Mesothelial cell of epicardium (in vitro differentiated cells): ENCODE measurements around the gene ADPRHL1. TPM values are rescaled to one million over a fixed set of nuclear protein-coding genes. Genes with fewer than 3 reads are reported as not detected.
"Not testable (repeated sequence)": the region's sequence is repeated elsewhere in the genome, so short reads cannot be mapped to it uniquely, and the experiment has no call there.

Experiments
- DNase-seq, 2 experiments: peaks; one replicate each; pipeline ENCODE4 v3.0.0; 2021; ENCODE audit warnings: low spot score in 2 of 2; ENCODE audit not compliant: unreplicated experiment in 2 of 2
- H3K27ac Mint-ChIP-seq: 2 replicates; pipeline ENCODE4 v1.8.0; 2021; ENCODE audit warnings: mixed read lengths
- H3K27me3 Mint-ChIP-seq: 2 replicates; pipeline ENCODE4 v1.8.0; 2021; ENCODE audit warnings: low read depth, mixed read lengths
- H3K36me3 Mint-ChIP-seq: 2 replicates; pipeline ENCODE4 v1.8.0; 2021; ENCODE audit warnings: mixed read lengths
- H3K4me1 Mint-ChIP-seq: 2 replicates; pipeline ENCODE4 v1.8.0; 2021; ENCODE audit warnings: mixed read lengths
- H3K4me3 Mint-ChIP-seq: 2 replicates; pipeline ENCODE4 v1.8.0; 2021; ENCODE audit warnings: mild to moderate bottlenecking, moderate library complexity, mixed read lengths
- H3K9me3 Mint-ChIP-seq: 2 replicates; pipeline ENCODE4 v1.8.0; 2021; ENCODE audit warnings: mixed read lengths
- total RNA-seq: library from RNA; stranded (reverse); gene quantifications from 3 replicates; pipeline ENCODE4 v1.2.1, GENCODE V29; 2021
- TF ChIP-seq, protein P1 (sequence below): fragments of 200-600 bp; sonication (generic); IDR thresholded peaks from one replicate; pipeline ENCODE4 v1.5.0; 2021; ENCODE audit warnings: antibody characterized with exemption; ENCODE audit not compliant: unreplicated experiment

Gene ADPRHL1
- total RNA-seq, 1 donor from 2014 or later: 4.2 TPM

DNA sequence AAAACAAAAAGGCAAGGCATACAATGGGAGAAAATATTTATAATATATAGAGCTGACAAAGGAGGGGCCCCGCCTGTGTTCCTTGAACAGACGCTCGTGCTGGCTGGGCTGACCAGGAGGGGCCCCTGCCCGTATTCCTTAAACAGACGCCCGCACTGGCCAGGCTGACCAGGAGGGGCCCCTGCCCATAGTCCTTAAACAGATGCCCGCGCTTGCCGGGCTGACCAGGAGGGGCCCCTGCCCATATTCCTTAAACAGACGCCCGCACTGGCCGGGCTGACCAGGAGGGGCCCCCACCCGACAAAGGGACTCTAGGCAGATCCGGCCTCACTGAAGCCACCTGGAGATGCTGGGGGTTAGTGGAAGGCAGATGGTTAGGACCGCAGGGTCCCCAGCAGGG is 9.3 kb downstream of the ADPRHL1 start:
- no peak for DNase-seq
- H3K27me3 Mint-ChIP-seq: no peaks in the 10 kb centered on the region
- no peak overlapping the region for H3K4me3 Mint-ChIP-seq
- H3K27ac Mint-ChIP-seq: no peak overlapping the region
- TF ChIP-seq, protein P1, sequence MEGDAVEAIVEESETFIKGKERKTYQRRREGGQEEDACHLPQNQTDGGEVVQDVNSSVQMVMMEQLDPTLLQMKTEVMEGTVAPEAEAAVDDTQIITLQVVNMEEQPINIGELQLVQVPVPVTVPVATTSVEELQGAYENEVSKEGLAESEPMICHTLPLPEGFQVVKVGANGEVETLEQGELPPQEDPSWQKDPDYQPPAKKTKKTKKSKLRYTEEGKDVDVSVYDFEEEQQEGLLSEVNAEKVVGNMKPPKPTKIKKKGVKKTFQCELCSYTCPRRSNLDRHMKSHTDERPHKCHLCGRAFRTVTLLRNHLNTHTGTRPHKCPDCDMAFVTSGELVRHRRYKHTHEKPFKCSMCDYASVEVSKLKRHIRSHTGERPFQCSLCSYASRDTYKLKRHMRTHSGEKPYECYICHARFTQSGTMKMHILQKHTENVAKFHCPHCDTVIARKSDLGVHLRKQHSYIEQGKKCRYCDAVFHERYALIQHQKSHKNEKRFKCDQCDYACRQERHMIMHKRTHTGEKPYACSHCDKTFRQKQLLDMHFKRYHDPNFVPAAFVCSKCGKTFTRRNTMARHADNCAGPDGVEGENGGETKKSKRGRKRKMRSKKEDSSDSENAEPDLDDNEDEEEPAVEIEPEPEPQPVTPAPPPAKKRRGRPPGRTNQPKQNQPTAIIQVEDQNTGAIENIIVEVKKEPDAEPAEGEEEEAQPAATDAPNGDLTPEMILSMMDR: no peak
- no peaks in the 10 kb centered on the region for H3K4me1 Mint-ChIP-seq
- peaks cover 6% of the 10 kb centered on the region for H3K9me3 Mint-ChIP-seq
- peaks cover 33% of the 10 kb centered on the region for H3K36me3 Mint-ChIP-seq

DNA sequence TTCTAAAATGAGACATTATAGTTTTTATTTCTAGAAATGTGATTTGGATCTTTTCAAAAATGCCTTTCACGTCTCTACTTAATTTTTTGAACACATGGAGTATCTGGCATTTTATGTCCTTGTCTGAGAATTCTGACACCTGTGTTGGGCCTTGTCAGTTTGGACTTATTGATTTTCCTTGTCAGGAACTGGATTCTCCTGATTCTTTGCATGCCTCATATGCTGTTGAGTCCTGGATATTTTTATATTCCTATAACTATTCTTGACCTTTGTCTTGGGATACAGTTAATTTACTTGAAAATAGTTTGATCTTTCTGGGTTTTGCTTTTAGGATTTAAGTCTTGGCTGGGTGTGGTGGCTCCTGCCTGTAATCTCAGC is 10.3 kb downstream of the ADPRHL1 start:
- H3K36me3 Mint-ChIP-seq: peaks cover 36% of the 10 kb centered on the region
- H3K4me3 Mint-ChIP-seq: no peak overlapping the region
- no peaks in the 10 kb centered on the region for H3K27me3 Mint-ChIP-seq
- no peak for DNase-seq
- H3K4me1 Mint-ChIP-seq: no peaks in the 10 kb centered on the region
- peaks cover 6% of the 10 kb centered on the region for H3K9me3 Mint-ChIP-seq
- no peak overlapping the region for H3K27ac Mint-ChIP-seq
- TF ChIP-seq, protein P1: no peak

DNA sequence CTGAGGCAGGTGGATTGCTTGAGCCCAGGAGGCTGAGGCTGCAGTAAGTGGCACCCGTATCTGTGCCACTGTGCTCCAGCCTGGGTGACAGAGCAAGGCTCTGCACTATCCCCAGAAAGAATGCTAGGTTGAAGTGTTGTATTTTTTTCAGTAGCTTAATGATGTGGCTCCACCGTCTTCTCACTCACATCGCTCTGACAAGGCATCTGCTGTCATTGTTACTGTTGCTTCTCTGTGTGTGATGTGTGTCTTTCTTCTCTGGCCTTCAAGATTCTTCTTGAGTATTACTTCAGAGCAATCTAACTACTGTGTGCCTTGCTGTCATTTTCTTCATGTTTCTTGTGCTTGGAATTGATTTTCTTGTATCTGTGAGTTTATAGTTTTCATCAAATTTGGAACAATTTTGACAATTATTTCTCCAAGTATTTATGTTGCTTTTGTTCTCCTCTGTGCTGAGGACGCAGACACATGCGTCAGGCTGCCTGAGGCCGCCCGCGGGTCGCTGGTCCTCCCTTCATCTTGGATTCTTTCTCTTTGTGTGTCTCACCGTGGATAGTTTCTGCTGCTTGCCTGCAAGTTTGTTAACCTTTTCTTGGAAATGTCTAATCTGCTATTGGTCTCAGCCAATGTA is 10.8 kb downstream of the ADPRHL1 start:
- H3K4me1 Mint-ChIP-seq: no peaks in the 10 kb centered on the region
- H3K27ac Mint-ChIP-seq: no peak overlapping the region
- no peaks in the 10 kb centered on the region for H3K27me3 Mint-ChIP-seq
- peaks cover 38% of the 10 kb centered on the region for H3K36me3 Mint-ChIP-seq
- H3K9me3 Mint-ChIP-seq: peaks cover 6% of the 10 kb centered on the region
- DNase-seq: no peak
- TF ChIP-seq, protein P1: no peak
- no peak overlapping the region for H3K4me3 Mint-ChIP-seq

DNA sequence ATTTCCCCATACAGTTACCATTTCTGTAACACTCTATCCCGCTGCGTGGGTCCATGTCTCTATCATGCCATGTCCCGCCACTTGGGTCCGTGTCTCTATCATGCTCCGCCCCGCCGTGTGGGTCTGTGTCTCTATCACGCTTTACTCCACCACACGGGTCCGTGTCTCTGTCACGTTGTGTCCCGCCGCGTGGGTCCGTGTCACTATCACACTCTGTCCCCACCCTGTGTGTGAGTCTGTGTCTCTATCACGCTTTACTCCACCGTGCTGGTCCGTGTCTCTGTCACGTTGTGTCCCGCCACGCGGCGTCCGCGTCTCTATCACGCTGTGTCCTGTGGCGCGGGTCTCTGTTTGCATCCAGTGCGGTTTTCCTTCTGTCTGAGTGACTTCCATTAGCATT is 11.6 kb downstream of the ADPRHL1 start:
- no peak for DNase-seq
- Mint-ChIP-seq H3K27ac (no peak overlapping the region), H3K36me3 (peaks cover 40% of the 10 kb centered on the region), H3K4me3 (no peak overlapping the region), H3K4me1 (no peaks in the 10 kb centered on the region), H3K9me3 (peaks cover 6% of the 10 kb centered on the region), H3K27me3 (no peaks in the 10 kb centered on the region)
- TF ChIP-seq, protein P1: no peak

DNA sequence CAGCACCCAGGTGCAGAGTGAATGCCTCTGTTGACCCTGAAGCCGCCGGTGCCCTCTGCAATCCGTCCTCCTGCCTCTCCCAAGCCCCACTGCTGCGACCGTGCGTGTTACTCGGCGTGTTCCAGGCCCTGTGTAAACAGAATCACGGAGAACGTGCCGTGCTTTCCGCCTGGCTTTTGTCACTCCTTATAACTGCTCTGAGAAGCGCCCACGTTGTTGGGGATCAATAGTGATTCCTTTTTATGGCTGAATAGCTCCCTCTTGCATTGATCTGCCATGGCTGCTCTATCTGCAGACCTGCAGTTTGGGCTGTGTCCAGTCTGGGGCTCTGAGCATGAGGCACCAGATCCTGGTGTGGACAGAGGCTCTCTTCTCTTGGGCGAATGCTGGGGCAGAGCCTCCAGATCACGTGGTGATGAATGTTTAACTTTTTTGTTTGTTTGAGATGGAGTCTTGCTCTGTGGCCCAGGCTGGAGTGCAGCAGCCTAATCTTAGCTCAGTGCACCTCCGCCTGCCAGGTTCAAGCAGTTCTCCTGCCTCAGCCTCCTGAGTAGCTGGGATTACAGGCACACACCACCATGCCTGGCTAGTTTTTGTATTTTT is 15.8 kb downstream of the ADPRHL1 start:
- H3K27me3 Mint-ChIP-seq: no peaks in the 10 kb centered on the region
- H3K36me3 Mint-ChIP-seq: peaks cover 26% of the 10 kb centered on the region
- H3K4me1 Mint-ChIP-seq: no peaks in the 10 kb centered on the region
- H3K4me3 Mint-ChIP-seq: no peak overlapping the region
- DNase-seq: no peak
- peaks cover 2% of the 10 kb centered on the region for H3K9me3 Mint-ChIP-seq
- H3K27ac Mint-ChIP-seq: no peak overlapping the region
- TF ChIP-seq, protein P1: no peak

DNA sequence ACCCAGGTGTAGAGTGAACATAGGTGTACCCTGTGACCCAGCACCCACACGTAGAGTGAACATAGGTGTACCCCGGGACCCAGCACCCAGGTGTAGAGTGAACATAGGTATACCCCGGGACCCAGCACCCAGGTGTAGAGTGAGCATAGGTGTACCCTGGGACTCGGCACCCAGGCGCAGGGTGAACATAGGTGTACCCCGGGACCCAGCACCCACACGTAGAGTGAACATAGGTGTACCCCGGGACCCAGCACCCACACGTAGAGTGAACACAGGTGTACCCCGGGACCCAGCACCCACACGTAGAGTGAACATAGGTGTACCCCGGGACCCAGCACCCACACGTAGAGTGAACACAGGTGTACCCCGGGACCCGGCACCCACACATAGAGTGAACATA is 16.4 kb downstream of the ADPRHL1 start:
- not testable (repeated sequence) for H3K4me3 Mint-ChIP-seq, H3K27ac Mint-ChIP-seq, H3K27me3 Mint-ChIP-seq, H3K9me3 Mint-ChIP-seq, DNase-seq, H3K4me1 Mint-ChIP-seq
- peaks cover 19% of the 10 kb centered on the region for H3K36me3 Mint-ChIP-seq

DNA sequence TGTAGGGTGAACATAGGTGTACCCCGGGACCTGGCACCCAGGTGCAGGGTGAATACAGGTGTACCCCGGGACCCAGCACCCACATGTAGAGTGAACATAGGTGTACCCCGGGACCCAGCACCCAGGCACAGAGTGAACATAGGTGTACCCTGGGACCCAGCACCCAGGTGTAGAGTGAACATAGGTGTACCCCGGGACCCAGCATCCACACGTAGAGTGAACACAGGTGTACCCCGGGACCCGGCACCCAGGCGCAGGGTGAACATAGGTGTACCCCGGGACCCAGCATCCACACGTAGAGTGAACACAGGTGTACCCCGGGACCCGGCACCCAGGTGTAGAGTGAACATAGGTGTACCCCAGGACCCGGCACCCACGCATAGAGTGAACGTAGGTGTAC is 17.4 kb downstream of the ADPRHL1 start:
- not testable (repeated sequence) for DNase-seq, H3K4me3 Mint-ChIP-seq, H3K27me3 Mint-ChIP-seq, H3K9me3 Mint-ChIP-seq, H3K4me1 Mint-ChIP-seq, H3K27ac Mint-ChIP-seq
- H3K36me3 Mint-ChIP-seq: peaks cover 14% of the 10 kb centered on the region
